Calu3 (cell line): ENCODE measurements around the gene MYOZ1. TPM values are rescaled to one million over a fixed set of nuclear protein-coding genes. Genes with fewer than 3 reads are reported as not detected.

ENCODE experiments used
- BruUV-seq: library from RNA; stranded (reverse); fragments of 400-500 nt; replicated peaks from 2 replicates; lab custom pipeline; 2021; lab: Mats Ljungman, UMichigan
- CTCF ChIA-PET: fragments of 300-600 bp; sonication (Branson Sonifier 250); formaldehyde crosslinking; loops from one replicate; lab custom pipeline; 2022; ENCODE audit warnings: antibody characterized with exemption; lab: Charles Lee
- DNase-seq: peaks from one replicate; pipeline ENCODE4 v3.0.0; 2022
- H3K27ac Mint-ChIP-seq: one replicate; pipeline ENCODE4 v1.8.0; 2022; ENCODE audit warnings: mixed read lengths; ENCODE audit not compliant: unreplicated experiment
- H3K27me3 Mint-ChIP-seq: one replicate; pipeline ENCODE4 v1.8.0; 2022; ENCODE audit warnings: mixed read lengths; ENCODE audit not compliant: unreplicated experiment
- H3K36me3 Mint-ChIP-seq: one replicate; pipeline ENCODE4 v1.8.0; 2022; ENCODE audit warnings: mild to moderate bottlenecking, moderate library complexity, mixed read lengths; ENCODE audit not compliant: insufficient read depth, unreplicated experiment
- H3K4me1 Mint-ChIP-seq: one replicate; pipeline ENCODE4 v1.8.0; 2022; ENCODE audit warnings: mild to moderate bottlenecking, low read depth, mixed read lengths; ENCODE audit not compliant: unreplicated experiment
- H3K4me3 Mint-ChIP-seq: one replicate; pipeline ENCODE4 v1.8.0; 2022; ENCODE audit warnings: mild to moderate bottlenecking, low read depth, moderate library complexity, mixed read lengths; ENCODE audit not compliant: unreplicated experiment
- H3K9me3 Mint-ChIP-seq: one replicate; pipeline ENCODE4 v1.8.0; 2022; ENCODE audit warnings: low read depth, mixed read lengths; ENCODE audit not compliant: unreplicated experiment
- CTCF ChIP-seq: fragments of 200-600 bp; IDR thresholded peaks from one replicate; pipeline ENCODE4 v1.8.0; 2022; ENCODE audit warnings: antibody characterized with exemption; ENCODE audit not compliant: unreplicated experiment
- intact Hi-C: fragments of 100-400 bp; cut with micrococcal nuclease; formaldehyde crosslinking; loops from one replicate; pipeline ENCODE4 v1.10.0; 2022; ENCODE audit not compliant: unreplicated experiment
- total RNA-seq: library from RNA; stranded (reverse); gene quantifications from 2 replicates; pipeline ENCODE4 v1.2.3, GENCODE V29; 2022

The MYOZ1 gene
- total RNA-seq, 1 experiment from 2014 or later, result not detected

GRCh38 chr10:73588656-73589055, 52.6 kb downstream of the MYOZ1 start:
- Mint-ChIP-seq H3K36me3 (peaks cover 6% of the 10 kb centered on the region), H3K4me3 (peak overlapping the region; percentile 11), H3K27me3 (no peaks in the 10 kb centered on the region), H3K4me1 (peaks cover 57% of the 10 kb centered on the region), H3K27ac (peak overlapping the region; percentile 9), H3K9me3 (peaks cover 2% of the 10 kb centered on the region)
- DNase-seq, result no peak
- CTCF ChIA-PET, result interaction anchor here (0.5 kb wide), 1 partner anchor 37 kb away, joined by 3 read pairs; no protein-coding TSS in a partner anchor
- no peak for TF ChIP-seq CTCF
- BruUV-seq, result no TSS peak
- intact Hi-C loops, result loop anchor here (5.0 kb wide), 1 partner anchor 61 kb away; no protein-coding TSS in a partner anchor

- BruUV-seq, result no TSS peak
- Mint-ChIP-seq H3K9me3 (peaks cover 2% of the 10 kb centered on the region), H3K27ac (peak overlapping the region; percentile 67), H3K4me1 (peaks cover 43% of the 10 kb centered on the region), H3K36me3 (peaks cover 6% of the 10 kb centered on the region), H3K27me3 (no peaks in the 10 kb centered on the region), H3K4me3 (peak overlapping the region; percentile 11)
- intact Hi-C loops, result loop anchor here (5.0 kb wide), 1 partner anchor 59 kb away; no protein-coding TSS in a partner anchor
- CTCF ChIA-PET, result interaction anchor here (0.6 to 1.1 kb wide), 4 partner anchors 9 to 333 kb away, joined by 3 to 7 read pairs (median 4); no protein-coding TSS in a partner anchor
- DNase-seq, result peak; percentile 28
- TF ChIP-seq CTCF, result no peak
Observed at GRCh38 chr10:73586583-73586984, 54.7 kb downstream of the MYOZ1 start.

GRCh38 chr10:73585327-73585726, 55.9 kb downstream of the MYOZ1 start:
- Mint-ChIP-seq H3K9me3 (peaks cover 2% of the 10 kb centered on the region), H3K36me3 (peaks cover 6% of the 10 kb centered on the region), H3K27me3 (no peaks in the 10 kb centered on the region), H3K4me1 (peaks cover 35% of the 10 kb centered on the region), H3K4me3 (no peak overlapping the region), H3K27ac (no peak overlapping the region)
- intact Hi-C loops, result loop anchor here (5.0 kb wide), 1 partner anchor 58 kb away; no protein-coding TSS in a partner anchor
- CTCF ChIA-PET, result no interaction called here
- DNase-seq, result no peak
- no TSS peak for BruUV-seq
- no peak for TF ChIP-seq CTCF

- CTCF ChIA-PET, result no interaction called here
- TF ChIP-seq CTCF, result no peak
- Mint-ChIP-seq H3K4me1 (peaks cover 33% of the 10 kb centered on the region), H3K27ac (no peak overlapping the region), H3K4me3 (no peak overlapping the region), H3K27me3 (no peaks in the 10 kb centered on the region), H3K9me3 (peaks cover 2% of the 10 kb centered on the region), H3K36me3 (peaks cover 6% of the 10 kb centered on the region)
- intact Hi-C loops, result loop anchor here (5.0 kb wide), 1 partner anchor 57 kb away; no protein-coding TSS in a partner anchor
- DNase-seq, result no peak
- BruUV-seq, result no TSS peak
Observed at GRCh38 chr10:73584737-73585136, 56.5 kb downstream of the MYOZ1 start.
